NOMO-1 treated with dmso at 0.1 percent for 144 hours (cell line): Measurements from ENCODE around the gene THSD4.
"Not testable (repeated sequence)": the region's sequence is repeated elsewhere in the genome, so short reads cannot be mapped to it uniquely, and the experiment has no call there.

ENCODE experiments used
- DNase-seq: peaks from one replicate; lab custom pipeline; 2025; ENCODE audit not compliant: unreplicated experiment; lab: John Stamatoyannopoulos, UW

Gene THSD4

DNA sequence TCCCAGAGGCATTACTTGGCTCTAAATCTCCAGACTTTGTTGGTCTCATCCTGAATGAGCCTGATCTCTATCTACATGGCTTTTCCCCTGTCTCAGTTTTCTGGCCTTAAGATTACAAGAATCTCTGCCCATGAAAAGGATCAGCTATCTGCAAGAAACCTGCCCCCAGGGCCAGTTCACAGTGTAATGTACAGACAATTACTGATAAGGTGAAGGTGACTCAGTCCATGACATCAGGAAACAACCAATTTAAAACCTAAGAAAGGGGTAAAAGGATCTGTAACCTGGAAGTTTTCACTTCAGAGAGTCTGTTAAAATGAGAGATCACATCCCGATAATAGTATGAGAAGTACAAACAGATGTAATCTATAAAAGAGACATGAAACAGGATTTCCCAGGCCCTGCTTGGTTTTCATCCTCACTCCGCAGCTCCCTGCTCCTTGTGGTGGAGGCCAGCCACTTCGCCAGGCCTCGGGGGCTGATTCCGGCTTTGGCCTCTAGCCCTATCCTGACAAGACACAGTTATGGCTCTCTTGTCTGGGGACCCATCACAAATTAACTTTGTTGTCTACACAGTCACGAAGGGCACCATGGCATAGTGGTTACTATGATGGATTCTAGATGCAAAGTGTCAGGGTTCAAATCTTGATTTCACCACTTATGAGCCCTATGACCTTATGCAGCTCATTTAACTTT lies 136.9 kb downstream of the THSD4 start:
- DNase-seq: no peak

DNA sequence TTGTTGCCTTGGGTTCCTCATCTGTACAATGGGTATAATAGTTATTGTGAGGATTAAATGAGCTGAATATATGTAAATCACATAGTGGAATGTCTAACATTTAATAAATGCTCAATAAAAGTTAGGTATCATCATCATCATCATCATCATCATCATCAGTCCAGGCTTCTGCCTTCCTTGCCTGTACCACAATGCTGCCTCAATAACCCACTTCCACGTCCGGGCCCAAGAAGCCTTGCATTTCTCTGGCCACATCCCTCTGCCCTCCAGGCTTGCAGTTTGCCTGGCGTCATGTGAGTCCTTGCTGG lies 137.4 kb downstream of the THSD4 start:
- DNase-seq: no peak

DNA sequence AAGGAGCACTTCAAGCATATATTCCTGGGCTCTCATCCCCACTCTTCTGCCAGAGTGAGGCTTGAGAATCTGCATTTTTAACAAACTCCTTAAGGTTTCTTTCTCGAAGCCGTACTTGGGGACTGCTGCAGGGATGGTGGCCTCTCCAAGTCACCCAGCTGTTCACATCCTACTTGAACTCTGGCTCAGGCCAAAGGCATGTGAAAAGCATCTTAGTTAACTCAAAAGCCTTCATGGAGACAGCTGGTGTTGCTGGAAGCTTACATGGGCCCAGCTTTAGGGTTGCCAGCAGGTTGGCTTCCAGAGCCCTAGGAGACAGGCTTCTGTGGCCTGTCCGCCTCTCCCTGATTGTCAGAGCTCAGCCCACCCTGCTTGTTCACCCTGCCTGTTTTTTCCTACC lies 139.2 kb downstream of the THSD4 start:
- no peak for DNase-seq

DNA sequence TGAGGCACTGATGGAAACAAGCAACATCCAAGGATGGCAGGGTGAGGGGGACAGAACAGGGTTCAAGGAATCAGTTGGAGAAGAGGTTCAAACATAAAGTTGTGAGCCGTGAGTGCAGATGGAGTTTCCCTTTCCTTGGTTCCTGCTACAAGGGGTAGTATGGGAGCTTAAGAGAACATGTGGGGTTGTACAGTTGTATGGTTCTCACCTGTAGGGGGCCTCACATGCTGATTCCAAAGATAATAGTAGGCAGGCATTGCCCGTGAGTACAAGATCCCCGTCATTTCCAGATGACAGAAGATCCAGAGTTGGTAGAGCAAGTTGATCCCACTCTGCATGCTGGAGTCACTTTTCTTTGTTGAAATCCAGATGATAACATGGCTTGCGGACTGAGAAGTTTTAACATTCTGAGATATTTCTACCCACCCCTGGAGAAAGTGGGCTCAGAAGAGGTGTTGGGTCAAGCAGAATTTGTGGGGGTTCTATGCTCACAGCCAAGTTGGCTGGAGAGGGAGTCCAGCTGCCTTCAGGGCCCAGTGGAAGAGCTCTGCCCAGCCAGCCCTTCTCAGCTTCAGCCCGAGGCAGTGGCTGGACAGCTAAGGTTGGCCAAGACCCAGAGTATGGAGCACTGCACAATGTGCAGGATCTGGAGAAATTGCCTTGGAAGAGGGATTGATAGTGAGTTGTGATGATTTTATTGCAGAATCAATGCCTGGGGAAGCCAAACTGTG lies 141.8 kb downstream of the THSD4 start:
- DNase-seq: no peak

DNA sequence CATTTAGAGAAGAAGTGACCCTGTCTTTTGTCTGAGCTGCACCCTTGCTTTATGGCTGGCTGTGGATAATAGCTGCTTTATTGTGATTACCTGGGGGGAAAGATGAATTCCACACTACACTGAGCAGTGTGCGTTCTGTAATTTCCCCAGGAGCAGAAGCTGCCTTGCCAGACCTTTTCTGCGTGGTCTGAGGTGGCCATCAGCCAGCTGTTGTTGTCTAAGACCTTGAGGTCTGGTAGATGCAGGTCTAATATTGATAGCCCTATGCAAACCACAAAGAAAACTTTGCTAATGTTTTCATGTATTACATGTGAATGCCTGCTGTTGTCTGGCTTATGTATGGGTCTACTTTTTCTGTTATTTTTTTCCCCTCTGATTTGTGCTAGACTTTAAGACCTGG lies 144.6 kb downstream of the THSD4 start:
- no peak for DNase-seq

DNA sequence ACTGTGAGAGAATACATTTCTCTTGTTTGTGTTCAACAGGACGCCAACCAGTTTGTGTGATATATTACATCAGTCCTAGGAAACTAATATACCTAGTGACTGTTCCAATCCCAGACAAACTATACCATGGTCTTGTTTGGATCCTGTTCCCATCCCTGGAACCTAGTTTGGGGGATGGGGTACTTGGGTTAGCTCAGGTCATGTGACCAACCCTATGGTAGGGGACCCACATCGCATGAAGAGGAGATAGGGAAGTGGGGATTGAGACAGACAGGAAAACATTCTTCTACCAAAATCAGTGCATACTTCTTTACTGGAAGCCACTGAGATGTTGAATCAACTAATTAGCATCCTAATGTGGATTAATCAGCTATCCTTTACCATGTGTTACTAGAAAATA lies 146.1 kb downstream of the THSD4 start:
- no peak for DNase-seq

DNA sequence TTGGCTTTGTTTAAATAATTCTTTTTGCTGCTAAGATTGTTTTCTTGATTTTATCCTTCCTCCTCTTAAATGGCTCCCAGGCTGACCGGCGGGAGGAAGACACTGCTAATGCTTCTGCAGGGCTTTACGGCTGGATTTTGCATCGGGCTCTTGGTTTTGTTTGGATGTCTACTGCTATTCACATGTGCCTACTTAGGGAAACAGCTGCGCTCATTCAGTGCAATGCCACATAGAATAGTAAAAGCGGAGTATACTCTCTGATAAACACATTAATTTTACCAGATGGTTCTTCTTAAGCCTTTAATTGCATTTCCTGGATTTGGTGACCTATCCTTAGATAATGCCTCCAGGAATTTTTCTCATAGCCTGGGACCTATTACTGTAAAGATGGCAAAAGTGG lies 146.6 kb downstream of the THSD4 start:
- no peak for DNase-seq

DNA sequence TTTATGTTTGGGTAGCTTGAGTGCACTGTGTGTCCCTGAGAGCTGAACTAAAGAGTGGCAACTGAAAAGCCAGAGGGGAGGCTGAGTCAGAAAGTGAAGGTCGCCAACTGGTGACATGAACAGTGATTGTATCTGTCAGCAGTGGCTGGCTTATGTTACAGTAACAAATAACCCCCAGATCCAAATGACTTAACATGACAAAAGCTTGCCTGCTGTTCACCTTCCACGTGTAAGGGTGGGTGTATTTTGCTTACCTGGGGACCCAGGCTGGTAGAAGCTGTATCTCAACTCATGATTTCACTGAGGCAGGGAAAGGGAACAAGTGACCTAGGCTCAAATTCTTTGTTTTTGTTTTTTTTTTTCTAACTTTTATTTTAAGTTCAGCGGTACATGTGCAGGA lies 147.3 kb downstream of the THSD4 start:
- no peak for DNase-seq

DNA sequence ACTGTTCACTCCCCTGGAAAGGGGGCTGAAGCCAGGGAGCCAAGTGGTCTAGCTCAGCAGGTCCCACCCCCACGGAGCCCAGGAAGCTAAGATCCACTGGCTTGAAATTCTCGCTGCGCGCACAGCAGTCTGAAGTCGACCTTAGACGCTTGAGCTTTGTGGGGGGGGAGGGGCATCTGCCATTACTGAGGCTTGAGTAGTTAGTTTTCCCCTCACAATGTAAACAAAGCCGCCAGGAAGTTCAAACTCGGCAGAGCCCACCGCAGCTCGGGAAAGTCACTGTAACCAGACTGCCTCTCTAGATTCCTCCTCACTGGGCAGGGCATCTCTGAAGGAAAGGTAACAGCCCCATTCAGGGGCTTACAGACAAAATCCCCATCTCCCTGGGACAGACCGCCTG lies 150.3 kb downstream of the THSD4 start:
- DNase-seq: not testable (repeated sequence)

DNA sequence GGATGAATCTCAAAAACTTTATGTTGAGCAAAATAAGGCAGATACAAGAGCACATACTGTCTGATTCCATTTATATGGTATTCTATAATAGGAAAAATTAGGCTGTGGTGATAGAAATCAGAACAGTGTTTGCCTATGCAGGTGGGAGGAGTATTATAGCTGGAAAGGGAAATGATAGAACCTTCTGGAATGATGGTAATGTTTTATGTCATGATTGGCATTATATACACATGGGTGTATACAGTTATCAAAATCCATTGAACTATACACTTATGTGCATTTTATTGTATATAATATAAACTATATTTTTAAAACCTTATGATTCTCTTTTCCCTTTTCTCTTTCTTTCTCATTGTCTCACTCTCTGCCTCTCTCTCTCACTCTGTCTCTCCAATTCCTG lies 156.1 kb downstream of the THSD4 start:
- no peak for DNase-seq

DNA sequence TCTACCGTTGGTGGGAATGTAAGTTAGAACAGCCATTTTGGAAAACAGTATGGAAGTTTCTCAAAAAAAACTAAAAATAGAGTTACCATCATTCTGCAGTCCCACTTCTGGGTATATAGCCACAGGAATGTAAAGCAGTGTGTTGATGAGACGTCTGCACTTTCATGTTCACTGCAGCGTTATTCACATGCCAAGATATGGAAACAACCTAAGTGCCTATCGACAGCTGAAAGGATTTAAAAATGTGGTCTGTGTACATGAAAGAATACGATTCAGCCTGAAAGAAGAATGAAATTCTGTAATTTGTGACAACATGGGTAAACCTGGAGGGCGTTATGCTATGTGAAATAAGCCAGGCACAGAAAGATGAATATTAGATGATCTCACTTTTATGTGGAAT lies 157.7 kb downstream of the THSD4 start:
- DNase-seq: no peak

DNA sequence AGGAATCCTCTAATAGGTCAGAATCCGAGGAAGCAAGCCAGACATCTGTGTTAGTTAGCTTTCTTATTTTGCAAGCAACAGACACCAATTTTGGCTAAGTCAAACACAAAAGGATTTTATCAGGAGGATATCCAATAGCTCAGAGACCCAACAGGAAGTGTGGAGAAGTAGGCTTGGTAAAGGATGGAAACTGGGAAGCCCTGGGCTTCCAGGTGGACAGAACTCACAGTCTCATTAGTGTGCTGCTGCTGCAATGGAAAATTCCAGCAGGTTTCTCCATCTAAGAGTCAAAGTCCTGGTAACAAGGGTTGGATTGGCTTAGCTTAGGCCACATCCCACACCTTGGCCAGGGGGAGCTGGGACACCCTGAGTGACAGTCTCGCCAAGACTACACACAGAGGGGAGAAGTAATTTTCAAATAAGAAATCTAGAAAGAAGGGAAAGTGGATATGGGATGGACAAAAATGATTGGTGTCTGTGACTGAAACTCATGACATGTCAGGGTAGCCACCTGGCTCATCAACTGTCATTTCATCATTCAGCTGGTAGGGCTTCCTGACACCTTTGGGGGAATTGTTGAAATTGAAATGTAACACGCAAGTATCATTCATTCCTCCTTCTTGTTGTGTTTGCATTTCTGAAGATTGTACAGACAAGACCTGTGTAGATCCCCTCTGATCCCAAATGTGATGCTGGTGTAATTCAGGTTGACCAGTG lies 158.6 kb downstream of the THSD4 start:
- DNase-seq: no peak

DNA sequence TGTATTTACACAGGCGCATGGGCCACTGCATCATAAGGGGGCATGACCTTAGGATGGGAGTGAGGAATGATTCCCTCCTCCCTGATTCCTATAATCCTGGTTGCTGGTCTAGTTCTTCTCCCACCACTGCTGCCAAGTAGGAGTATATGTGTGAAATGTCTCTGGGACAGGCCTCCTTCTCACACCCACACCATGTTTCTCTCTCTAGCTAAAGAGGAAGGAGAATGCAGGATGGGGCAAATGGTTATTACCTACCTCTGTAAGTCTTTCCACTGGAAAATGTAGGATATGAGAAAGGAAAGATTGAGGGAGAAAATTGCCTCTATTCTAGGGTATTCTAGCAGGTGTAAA lies 159.2 kb downstream of the THSD4 start:
- DNase-seq: no peak

DNA sequence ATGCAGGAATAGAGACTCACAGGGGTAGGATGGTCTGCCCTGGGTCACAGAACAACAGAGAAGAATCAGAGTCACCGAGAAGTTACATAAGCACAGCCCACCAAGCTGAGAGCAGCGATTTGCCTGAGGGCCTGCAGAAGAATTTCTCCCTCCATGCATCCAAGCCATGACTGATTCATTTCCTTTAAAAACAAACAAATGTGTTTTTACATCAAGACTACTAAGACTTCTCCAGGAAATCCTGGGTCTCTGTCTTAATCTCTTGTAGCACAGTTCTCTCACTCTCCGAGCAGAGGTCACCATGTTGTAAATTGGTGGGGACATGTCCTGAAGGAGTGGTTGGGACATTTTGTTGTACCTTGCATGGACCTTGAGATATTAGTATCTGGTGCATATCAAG lies 159.8 kb downstream of the THSD4 start:
- no peak for DNase-seq

DNA sequence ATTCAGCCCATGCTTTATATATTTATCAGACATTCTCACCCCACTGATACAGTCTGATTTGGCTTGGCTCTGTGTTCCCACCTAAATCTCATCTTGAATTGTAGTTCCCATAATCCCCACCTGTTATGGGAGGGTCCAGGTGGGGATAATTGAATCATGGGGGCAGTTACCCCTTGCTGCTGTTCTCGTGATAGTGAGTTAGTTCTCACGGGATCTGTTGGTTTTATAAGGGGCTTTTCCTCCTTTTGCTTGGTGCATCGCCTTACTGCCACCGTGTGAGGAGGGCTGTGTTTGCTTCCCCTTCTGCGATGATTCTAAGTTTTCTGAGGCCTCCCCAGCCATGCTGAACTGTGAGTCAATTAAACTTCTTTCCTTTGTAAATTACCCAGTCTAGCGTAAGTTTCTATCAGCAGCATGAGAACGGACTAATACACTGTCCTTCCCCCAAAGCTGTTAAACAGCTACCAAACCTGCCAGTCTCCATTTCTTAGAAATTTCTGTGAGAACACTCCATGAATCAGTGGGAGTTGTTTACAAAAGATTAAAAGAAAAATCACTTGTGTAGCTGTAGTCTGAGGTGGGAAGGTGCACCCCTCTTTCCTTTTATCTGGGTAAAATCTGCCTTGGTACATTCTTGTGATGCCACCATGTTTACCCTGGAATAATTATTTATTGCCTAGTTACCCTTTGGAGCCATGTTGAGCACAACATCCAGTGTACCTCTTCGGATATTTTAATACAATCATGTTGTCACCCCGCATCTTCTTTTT lies 160.5 kb downstream of the THSD4 start:
- DNase-seq: no peak

DNA sequence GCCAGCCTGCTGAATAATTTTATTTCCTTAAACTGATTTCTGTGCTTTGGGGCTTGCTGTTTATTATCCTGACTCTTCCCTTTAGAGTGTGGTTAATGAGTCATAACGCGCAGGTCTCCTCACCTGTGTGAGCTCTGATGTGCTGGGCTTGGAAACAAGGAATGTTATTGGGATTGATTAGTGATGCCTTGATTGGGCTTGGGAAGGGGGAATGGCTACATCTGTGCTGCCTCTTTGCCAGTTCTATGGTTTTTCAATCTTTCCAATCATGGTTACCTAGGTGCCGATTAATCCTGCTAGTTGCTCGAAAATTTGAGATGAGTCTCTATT lies 161.0 kb downstream of the THSD4 start:
- no peak for DNase-seq

DNA sequence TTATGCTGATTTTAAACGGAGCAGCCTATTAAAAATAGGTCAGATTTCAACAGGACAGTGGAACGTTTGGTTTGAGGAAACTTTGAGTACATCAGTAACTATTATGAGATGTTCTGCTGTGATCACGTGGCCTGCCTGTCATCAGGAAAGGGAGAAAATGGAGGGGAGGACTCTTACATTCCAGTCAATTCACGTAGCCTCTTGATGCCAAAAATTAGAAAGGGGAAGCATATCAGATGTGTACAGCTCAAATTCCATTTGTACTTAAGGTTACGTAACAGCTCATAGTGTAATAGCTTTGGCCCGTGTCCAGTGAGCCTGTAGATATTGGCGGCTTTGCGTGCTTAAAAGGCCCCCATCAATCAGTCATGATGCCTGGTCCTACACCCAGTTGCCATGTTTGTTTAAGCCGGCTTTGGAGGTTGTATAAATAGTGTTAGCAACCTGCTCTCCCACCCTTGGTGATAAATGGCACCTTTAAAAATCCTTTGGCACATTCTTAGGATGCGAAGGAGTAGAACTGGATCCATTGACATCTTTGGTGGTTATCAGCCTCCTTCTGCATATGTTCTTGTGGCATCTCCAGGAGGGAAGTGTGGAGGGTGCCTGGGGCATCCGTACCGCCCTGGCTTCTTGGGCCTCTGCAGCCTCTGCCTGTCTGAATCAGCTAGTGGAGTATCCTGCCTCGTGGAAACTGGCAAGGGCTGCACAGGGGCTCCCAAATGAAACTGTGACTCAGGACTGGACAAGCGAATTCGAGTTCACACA lies 163.9 kb downstream of the THSD4 start:
- DNase-seq: peak; percentile 76

DNA sequence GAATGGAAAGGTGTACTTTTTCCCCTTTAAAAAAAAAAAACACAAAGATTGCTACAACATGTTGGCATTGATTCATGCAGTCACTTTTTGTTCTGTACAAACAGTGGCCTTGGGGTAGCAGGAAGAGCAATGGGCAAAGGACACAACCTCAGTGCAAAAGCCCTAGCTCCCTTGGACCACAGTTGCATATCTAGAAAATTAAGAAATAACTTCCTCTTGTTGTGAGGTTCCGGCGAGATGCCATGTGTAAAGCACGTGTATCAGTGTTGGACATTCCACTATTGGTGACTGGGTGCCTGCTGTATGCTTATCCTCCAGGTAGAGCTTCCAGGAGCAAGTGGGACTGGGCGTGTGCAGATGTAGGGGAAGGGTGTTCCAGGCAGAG lies 164.5 kb downstream of the THSD4 start:
- DNase-seq: peak; percentile 15

DNA sequence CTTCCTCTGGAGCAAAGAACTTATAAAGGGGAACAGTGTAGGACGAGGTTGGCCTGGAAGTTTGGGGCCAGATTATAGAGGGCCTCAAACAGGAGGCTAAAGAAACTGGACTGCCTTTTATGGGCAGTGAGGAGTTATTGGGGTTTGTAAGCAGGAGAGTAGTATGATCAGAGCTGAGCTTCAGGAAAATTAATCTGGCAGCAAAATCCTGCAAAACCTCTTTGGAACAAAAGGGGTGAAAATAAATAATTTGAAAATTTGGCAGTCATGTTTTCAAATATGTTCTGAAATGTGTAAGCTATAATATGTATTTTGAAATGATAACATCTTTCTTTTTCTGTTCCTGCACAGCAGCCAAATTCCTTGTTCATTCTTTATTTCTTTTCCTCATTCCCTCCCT lies 164.9 kb downstream of the THSD4 start:
- no peak for DNase-seq

DNA sequence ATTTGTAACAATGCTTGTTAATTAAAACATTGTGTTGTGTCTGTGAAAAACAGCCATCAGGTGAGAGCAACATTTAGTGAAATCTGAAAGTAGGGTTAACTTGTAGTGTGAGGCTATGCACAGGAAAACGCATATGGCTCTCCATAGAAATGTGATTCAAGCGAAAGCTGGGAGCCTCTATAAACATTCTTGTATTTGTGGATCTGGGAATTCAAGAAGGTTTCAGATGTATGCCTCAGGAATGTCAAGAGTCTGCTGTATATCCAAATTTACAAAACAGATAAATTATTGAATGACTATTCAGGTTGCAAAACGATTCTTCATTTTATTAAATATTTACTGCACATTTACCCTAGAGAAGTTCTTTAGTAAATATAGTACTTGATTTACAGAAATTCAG lies 166.0 kb downstream of the THSD4 start:
- no peak for DNase-seq

DNA sequence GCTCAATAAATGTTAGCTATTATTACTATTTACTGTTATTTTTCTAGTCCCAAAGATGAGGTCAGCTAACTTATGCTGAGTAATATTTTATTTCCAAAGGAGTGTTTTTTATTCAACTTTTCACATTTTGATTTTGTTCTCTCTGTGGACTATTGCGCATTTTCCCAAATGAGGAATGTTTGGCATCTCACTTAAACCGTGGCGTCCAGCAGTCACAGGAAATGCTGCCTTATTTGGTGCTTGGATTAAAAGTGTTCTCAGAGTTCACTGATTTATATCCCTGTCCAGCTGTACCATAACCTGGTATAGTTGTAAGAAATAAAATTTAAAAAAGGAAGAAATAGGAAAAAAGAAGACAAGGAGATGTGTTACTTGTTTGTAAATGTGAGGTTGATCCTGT lies 166.8 kb downstream of the THSD4 start:
- no peak for DNase-seq
